CD4-positive, alpha-beta T cell treated with Interleukin-12 subunit alpha and Interleukin-12 subunit beta, for 1 hour (primary cell): Measurements from ENCODE around the gene KCNC1.

Source experiments
- DNase-seq: peaks from one replicate; pipeline ENCODE4 v3.0.0-alpha.2; 2020

KCNC1 gene

DNA sequence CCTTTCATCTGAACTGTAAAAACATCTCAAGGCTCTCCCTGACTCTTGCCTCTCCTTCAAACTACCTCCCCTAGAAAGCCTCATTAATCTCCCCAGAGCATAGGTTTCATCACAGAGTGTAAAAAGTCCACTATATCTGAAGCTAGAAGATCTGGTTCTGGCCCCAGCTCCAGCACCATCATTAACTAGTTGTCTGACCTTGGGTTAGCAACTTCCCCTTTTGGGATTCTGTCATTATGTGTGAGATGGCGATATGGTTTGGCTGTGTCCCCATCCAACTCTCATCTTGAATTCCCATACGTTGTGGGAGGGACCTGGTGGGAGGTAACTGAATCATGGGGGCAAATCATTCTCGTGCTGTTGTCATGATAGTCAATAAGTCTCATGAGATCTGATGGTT lies 97.3 kb downstream of the KCNC1 start:
- no peak for DNase-seq
